Articular chondrocyte of knee joint (primary cell): ENCODE results near the gene CDX4. TPM values are rescaled to one million over a fixed set of nuclear protein-coding genes. Genes with fewer than 3 reads are reported as not detected.

Experiments
- small RNA-seq: library from RNA; depleted of rRNA; stranded (forward); fragments of <200 nt; gene quantifications from one replicate; pipeline ENCODE3, GENCODE V24; 2012
- total RNA-seq: library from RNA; depleted of rRNA; stranded (reverse); fragments of >200 nt; gene quantifications from 2 replicates; pipeline ENCODE4 v1.2.3, GENCODE V29; 2012

The CDX4 gene, protein sequence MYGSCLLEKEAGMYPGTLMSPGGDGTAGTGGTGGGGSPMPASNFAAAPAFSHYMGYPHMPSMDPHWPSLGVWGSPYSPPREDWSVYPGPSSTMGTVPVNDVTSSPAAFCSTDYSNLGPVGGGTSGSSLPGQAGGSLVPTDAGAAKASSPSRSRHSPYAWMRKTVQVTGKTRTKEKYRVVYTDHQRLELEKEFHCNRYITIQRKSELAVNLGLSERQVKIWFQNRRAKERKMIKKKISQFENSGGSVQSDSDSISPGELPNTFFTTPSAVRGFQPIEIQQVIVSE
- not detected in 2 replicates for total RNA-seq

DNA sequence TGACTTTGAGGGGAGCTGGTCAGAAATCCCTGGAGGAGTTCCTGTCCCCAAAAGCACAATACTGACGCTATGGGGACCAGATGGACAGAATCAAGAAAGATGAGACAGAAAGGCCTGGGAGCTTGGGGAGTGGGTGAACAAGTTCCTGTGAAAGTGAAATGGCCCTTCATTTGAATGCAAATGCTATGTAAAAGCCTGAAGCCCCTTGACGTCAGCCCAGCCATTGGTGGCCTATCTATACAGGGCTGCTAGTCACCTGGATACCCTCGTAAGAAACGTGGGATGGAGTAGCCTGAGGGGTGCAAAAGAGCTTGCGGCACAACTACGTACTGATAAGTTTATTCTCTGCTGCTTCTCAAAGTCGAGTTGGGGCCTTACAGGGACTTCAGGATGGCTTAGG lies at the start of gene CDX4:
TSS of gene CDX4 (plus strand) at position 223 of the 400 bp plus-strand sequence. CDS start 201 bp downstream, outside the sequence.

Small RNA genes lying within 50 kb of the gene (small RNA-seq; reads per million reads assigned to genes)
- gene MORF4L1P6, result not detected
- not detected for gene RNU6-1044P

Other genes starting within 250 kb of the CDX4 start
- 1.6 and 2.5 TPM in 2 replicates for gene NAP1L2, start 232.2 kb upstream of the CDX4 start, total RNA-seq
- 15.9 and 21.2 TPM in 2 replicates for gene CHIC1, start 116.1 kb downstream of the CDX4 start, total RNA-seq